ENCODE data around the gene TGFA. TPM values are rescaled to one million over a fixed set of nuclear protein-coding genes. Genes with fewer than 3 reads are reported as not detected.

Gene TGFA
- total RNA-seq, 2 experiments from 2014 or later: 0.25 to 0.38 TPM

GRCh38 chr2:70479816-70480215 lies 73.8 kb downstream of the TGFA start:
- H3K4me3 Mint-ChIP-seq: no peak overlapping the region
- POLR2A ChIA-PET: no interaction called here
- ATAC-seq: no peak
- TF ChIP-seq CTCF (IDR thresholded peaks at IDR 0.05): no peak
- CTCF ChIA-PET: no interaction called here
- peaks cover 8% of the 10 kb centered on the region for H3K4me1 Mint-ChIP-seq (ENCODE audit: low read depth)
- no peak for DNase-seq
- no peaks in the 10 kb centered on the region for H3K27me3 Mint-ChIP-seq
- H3K9me3 Mint-ChIP-seq: peaks cover 4% of the 10 kb centered on the region
- H3K27ac Mint-ChIP-seq: no peak overlapping the region
- intact Hi-C loops (cut with micrococcal nuclease): no loop called here
- H3K36me3 Mint-ChIP-seq (ENCODE audit: low read depth): no peaks in the 10 kb centered on the region

GRCh38 chr2:70477441-70477844 lies 76.2 kb downstream of the TGFA start:
- POLR2A ChIA-PET: interaction anchor here (0.6 kb wide), 1 partner anchor 91 kb away, joined by 3 read pairs; no protein-coding TSS in a partner anchor
- TF ChIP-seq CTCF (IDR thresholded peaks at IDR 0.05): no peak
- Mint-ChIP-seq H3K9me3 (peaks cover 4% of the 10 kb centered on the region), H3K4me3 (no peak overlapping the region), H3K4me1 (ENCODE audit: low read depth) (peaks cover 22% of the 10 kb centered on the region), H3K27ac (no peak overlapping the region), H3K36me3 (ENCODE audit: low read depth) (no peaks in the 10 kb centered on the region), H3K27me3 (no peaks in the 10 kb centered on the region)
- CTCF ChIA-PET: no interaction called here
- intact Hi-C loops (cut with micrococcal nuclease): no loop called here
- DNase-seq (no peak), ATAC-seq (no peak)

GRCh38 chr2:70475266-70475665 lies 78.4 kb downstream of the TGFA start:
- TF ChIP-seq CTCF (IDR thresholded peaks at IDR 0.05): no peak
- peak; percentile 25 for DNase-seq
- Mint-ChIP-seq H3K36me3 (ENCODE audit: low read depth) (no peaks in the 10 kb centered on the region), H3K4me1 (ENCODE audit: low read depth) (peaks cover 25% of the 10 kb centered on the region), H3K4me3 (no peak overlapping the region), H3K27ac (no peak overlapping the region), H3K9me3 (no peaks in the 10 kb centered on the region), H3K27me3 (no peaks in the 10 kb centered on the region)
- POLR2A ChIA-PET: no interaction called here
- peak; percentile 61 for ATAC-seq
- CTCF ChIA-PET: interaction anchor here (0.8 to 1.3 kb wide), 3 partner anchors 10 to 134 kb away, joined by 3 read pairs; no protein-coding TSS in a partner anchor
- intact Hi-C loops (cut with micrococcal nuclease): no loop called here

- ATAC-seq (no peak), DNase-seq (no peak)
- H3K9me3 Mint-ChIP-seq: no peaks in the 10 kb centered on the region
- H3K27ac Mint-ChIP-seq: no peak overlapping the region
- H3K27me3 Mint-ChIP-seq: no peaks in the 10 kb centered on the region
- TF ChIP-seq CTCF (IDR thresholded peaks at IDR 0.05): no peak
- intact Hi-C loops (cut with micrococcal nuclease): no loop called here
- H3K36me3 Mint-ChIP-seq (ENCODE audit: low read depth): no peaks in the 10 kb centered on the region
- peaks cover 25% of the 10 kb centered on the region for H3K4me1 Mint-ChIP-seq (ENCODE audit: low read depth)
- CTCF ChIA-PET: interaction anchor here (1.1 kb wide), 1 partner anchor 9 kb away, joined by 3 read pairs; no protein-coding TSS in a partner anchor
- no peak overlapping the region for H3K4me3 Mint-ChIP-seq
- POLR2A ChIA-PET: interaction anchor here (1.0 kb wide), 1 partner anchor 11 kb away, joined by 4 read pairs; no protein-coding TSS in a partner anchor
Observed at GRCh38 chr2:70474256-70474848, 79.3 kb downstream of the TGFA start.

GRCh38 chr2:70473101-70473722 lies 80.4 kb downstream of the TGFA start:
- ChIA-PET POLR2A (no interaction called here), CTCF (no interaction called here)

More at GRCh38 chr2:70473101-70473722, 80.4 kb downstream of the TGFA start:
- Mint-ChIP-seq H3K4me3 (no peak overlapping the region), H3K9me3 (no peaks in the 10 kb centered on the region), H3K36me3 (ENCODE audit: low read depth) (no peaks in the 10 kb centered on the region), H3K4me1 (ENCODE audit: low read depth) (peaks cover 25% of the 10 kb centered on the region), H3K27ac (no peak overlapping the region), H3K27me3 (no peaks in the 10 kb centered on the region)
- peak; percentile 19 for DNase-seq
- ATAC-seq: peak; percentile 39
- intact Hi-C loops (cut with micrococcal nuclease): no loop called here
- no peak for TF ChIP-seq CTCF (IDR thresholded peaks at IDR 0.05)
